Stimulated activated CD8-positive, alpha-beta memory T cell treated with anti-CD3 and anti-CD28 coated beads, Interleukin-7, amount 100 ng/mL, for 24 hours (primary cell): ENCODE results near the gene SLC12A7.

Experiments used
- DNase-seq: peaks from one replicate; pipeline ENCODE4 v3.0.0-alpha.2; 2020; ENCODE audit warnings: low read depth

The SLC12A7 gene

GRCh38 chr5:1125030-1125357, 13.1 kb upstream of the SLC12A7 start:
- no peak for DNase-seq

- no peak for DNase-seq
Observed at GRCh38 chr5:1124205-1125029, 12.6 kb upstream of the SLC12A7 start.

GRCh38 chr5:1123418-1124147, 11.7 kb upstream of the SLC12A7 start:
- no peak for DNase-seq

- DNase-seq, result no peak
Observed at GRCh38 chr5:1122511-1123294, 10.8 kb upstream of the SLC12A7 start.

GRCh38 chr5:1121891-1122290, 10.0 kb upstream of the SLC12A7 start:
- no peak for DNase-seq

GRCh38 chr5:1121044-1121443, 9.2 kb upstream of the SLC12A7 start:
- DNase-seq, result no peak

- no peak for DNase-seq
Observed at GRCh38 chr5:1120236-1120999, 8.6 kb upstream of the SLC12A7 start.

- no peak for DNase-seq
Observed at GRCh38 chr5:1119312-1119831, 7.5 kb upstream of the SLC12A7 start.

GRCh38 chr5:1118738-1119137, 6.9 kb upstream of the SLC12A7 start:
- DNase-seq, result no peak

GRCh38 chr5:1118231-1118698, 6.4 kb upstream of the SLC12A7 start:
- DNase-seq, result no peak

- no peak for DNase-seq
Observed at GRCh38 chr5:1116977-1117376, 5.1 kb upstream of the SLC12A7 start.

GRCh38 chr5:1116109-1116740, 4.4 kb upstream of the SLC12A7 start:
- no peak for DNase-seq

GRCh38 chr5:1115123-1115815, 3.4 kb upstream of the SLC12A7 start:
- no peak for DNase-seq

GRCh38 chr5:1113805-1114586, 2.1 kb upstream of the SLC12A7 start:
- DNase-seq, result no peak

- DNase-seq, result no peak
Observed at GRCh38 chr5:1113332-1113690, 1.4 kb upstream of the SLC12A7 start.

- no peak for DNase-seq
Observed at GRCh38 chr5:1112596-1113331, 901 bp upstream of the SLC12A7 start.

- DNase-seq, result no peak
Observed at GRCh38 chr5:1111241-1111726, 579 bp downstream of the SLC12A7 start.

- no peak for DNase-seq
Observed at GRCh38 chr5:1110307-1111240, 1.3 kb downstream of the SLC12A7 start.
